ENCODE data around the gene PROK2.

The PROK2 gene

DNA sequence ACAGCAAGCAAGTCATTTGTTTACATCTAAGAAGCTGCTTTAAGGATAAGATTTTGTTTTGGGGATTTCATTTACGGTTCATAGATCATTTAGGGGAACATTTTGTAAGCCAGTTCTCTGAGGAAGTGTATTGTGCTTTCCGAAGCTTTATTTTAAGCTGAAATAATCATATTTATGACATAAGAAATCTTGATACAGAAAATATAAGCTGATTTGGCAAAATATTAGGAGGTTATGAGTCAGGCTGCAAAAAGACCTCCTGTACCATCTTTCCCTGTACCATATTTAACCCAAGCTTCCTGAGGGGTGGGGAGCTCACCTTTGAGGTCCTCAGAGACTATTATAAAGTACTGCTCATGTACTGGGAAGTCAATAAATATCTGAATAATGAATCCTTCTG is 51.6 kb downstream of the PROK2 start:
- DNase-seq, result no peak

- no peak for DNase-seq
Observed at GRCh38 chr3:71732637-71733036, 52.3 kb downstream of the PROK2 start.

DNA sequence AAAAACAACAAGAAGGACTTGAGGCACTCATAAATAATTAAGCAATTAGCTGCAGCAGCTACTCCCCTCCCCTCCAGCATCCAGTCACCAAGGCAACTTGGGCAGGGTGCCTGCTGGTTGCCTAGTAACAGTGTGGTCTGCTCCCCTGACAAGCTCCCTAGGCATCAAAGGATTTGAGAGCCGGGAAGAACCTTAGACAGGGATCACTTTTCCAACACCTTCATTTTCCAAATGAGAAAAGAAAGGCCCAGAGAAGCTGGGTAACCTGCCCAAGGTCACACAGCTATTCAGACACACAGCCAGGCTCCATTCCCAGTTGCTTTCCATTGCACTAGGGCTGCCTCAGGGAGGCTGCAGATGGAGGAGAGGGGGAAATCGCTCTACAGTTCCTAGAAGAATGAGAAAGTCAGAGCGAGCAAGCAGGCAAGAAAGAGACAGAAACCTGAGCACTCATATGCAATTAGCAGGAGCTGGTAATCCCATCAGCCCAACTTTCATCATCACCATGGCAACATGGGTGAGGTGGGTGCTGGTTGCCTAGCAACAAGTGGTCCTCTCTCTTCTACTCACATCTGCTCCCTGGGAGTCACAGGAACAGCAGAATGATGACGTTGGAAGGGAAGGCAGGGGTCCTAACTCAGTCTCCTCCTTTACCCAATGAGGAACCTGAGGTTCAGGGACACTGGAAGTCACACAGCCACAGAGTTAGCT is 56.2 kb downstream of the PROK2 start:
- DNase-seq, result peak; percentile 24

- no peak for DNase-seq
Observed at GRCh38 chr3:71726146-71726545, 58.8 kb downstream of the PROK2 start.

GRCh38 chr3:71725271-71725991 is 59.5 kb downstream of the PROK2 start, which contains the start of gene EIF4E3:
EIF4E3 (minus strand) TSS chr3:71725402; CDS start chr3:71725367, 35 bp downstream.
- DNase-seq, result peak; percentile 40

GRCh38 chr3:71724584-71725270 is 60.2 kb downstream of the PROK2 start:
- no peak for DNase-seq

DNA sequence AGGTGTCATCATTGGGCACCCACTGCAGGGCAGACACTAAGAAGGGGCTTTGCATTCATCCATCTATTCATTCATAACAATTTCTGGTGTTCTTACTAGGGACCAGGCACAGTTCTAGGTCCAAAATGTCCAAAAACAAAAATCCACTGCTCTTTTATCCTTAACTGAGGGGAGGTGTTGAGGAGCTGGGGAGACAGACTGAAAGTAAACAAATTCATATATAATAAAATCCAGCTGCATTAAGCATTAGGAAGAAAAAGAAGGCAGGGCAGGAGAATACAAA is 60.8 kb downstream of the PROK2 start:
- no peak for DNase-seq

GRCh38 chr3:71723452-71724170 is 61.3 kb downstream of the PROK2 start:
- no peak for DNase-seq

- DNase-seq, result no peak
Observed at GRCh38 chr3:71722693-71723092, 62.3 kb downstream of the PROK2 start.
